ENCODE measurements around the gene ZNF45. TPM values are rescaled to one million over a fixed set of nuclear protein-coding genes. Genes with fewer than 3 reads are reported as not detected.
"Not testable (repeated sequence)": the region's sequence is repeated elsewhere in the genome, so short reads cannot be mapped to it uniquely, and the experiment has no call there.

The ZNF45 gene
- total RNA-seq, 4 donors from 2014 or later: 17.4 to 19.7 (median 18.3) TPM

GRCh38 chr19:43950834-43951645 lies 16.0 kb upstream of the ZNF45 start, which contains the start of gene ZNF221:
Gene ZNF221, plus strand, starts transcription at chr19:43951228. Its CDS starts 11,499 bp downstream, at chr19:43962727.
- Histone ChIP-seq H3K4me1 (no peaks in the 10 kb centered on the region), H3K27me3 (no peaks in the 10 kb centered on the region), H3K9me3 (no peaks in the 10 kb centered on the region), H3K4me3 (replicated peaks in 1 of 3) (peak within 1 kb of the TSS; percentile 52 to 81 (median 76)), H3K36me3 (peaks cover 0 to 4% of the 10 kb centered on the region in 2 donors), H3K27ac (peak within 1 kb of the TSS in 2 of 3 donors; percentile 5 to 36)
- 0 to 1% methylated on average over 37 to 40 of the region's 40 CpGs for WGBS, 2 donors
- TF ChIP-seq, protein P1, sequence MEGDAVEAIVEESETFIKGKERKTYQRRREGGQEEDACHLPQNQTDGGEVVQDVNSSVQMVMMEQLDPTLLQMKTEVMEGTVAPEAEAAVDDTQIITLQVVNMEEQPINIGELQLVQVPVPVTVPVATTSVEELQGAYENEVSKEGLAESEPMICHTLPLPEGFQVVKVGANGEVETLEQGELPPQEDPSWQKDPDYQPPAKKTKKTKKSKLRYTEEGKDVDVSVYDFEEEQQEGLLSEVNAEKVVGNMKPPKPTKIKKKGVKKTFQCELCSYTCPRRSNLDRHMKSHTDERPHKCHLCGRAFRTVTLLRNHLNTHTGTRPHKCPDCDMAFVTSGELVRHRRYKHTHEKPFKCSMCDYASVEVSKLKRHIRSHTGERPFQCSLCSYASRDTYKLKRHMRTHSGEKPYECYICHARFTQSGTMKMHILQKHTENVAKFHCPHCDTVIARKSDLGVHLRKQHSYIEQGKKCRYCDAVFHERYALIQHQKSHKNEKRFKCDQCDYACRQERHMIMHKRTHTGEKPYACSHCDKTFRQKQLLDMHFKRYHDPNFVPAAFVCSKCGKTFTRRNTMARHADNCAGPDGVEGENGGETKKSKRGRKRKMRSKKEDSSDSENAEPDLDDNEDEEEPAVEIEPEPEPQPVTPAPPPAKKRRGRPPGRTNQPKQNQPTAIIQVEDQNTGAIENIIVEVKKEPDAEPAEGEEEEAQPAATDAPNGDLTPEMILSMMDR (IDR thresholded peaks at IDR 0.05): peak in 4 of 6 experiments; percentile 30 to 63 (median 51)
- TF ChIP-seq POLR2A (IDR thresholded peaks at IDR 0.05): peak in 1 of 2 donors; percentile 24
- intact Hi-C loops (cut with DNase I): no loop called here
- DNase-seq: peak; percentile 90 to 91

GRCh38 chr19:43949803-43950202 lies 14.7 kb upstream of the ZNF45 start:
- DNase-seq; H3K27ac ChIP-seq; H3K9me3 ChIP-seq; H3K4me3 ChIP-seq (replicated peaks in 1 of 3); H3K36me3 ChIP-seq; H3K4me1 ChIP-seq; H3K27me3 ChIP-seq; intact Hi-C loops (cut with DNase I): not testable (repeated sequence)
- WGBS, 2 donors: 84 to 88% methylated on average over 2 of the region's 2 CpGs

GRCh38 chr19:43947412-43947811 lies 12.3 kb upstream of the ZNF45 start:
- intact Hi-C loops (cut with DNase I): not testable (repeated sequence)

GRCh38 chr19:43941209-43941608 lies 6.1 kb upstream of the ZNF45 start:
- no peak for TF ChIP-seq POLR2A (IDR thresholded peaks at IDR 0.05)
- TF ChIP-seq, protein P1 (IDR thresholded peaks at IDR 0.05): no peak
- no peak for DNase-seq
- no peak overlapping the region for H3K27ac ChIP-seq
- no peaks in the 10 kb centered on the region for H3K4me1 ChIP-seq
- no peaks in the 10 kb centered on the region for H3K36me3 ChIP-seq
- H3K27me3 ChIP-seq: no peaks in the 10 kb centered on the region
- intact Hi-C loops (cut with DNase I): no loop called here
- WGBS, 2 donors: 65 to 80% methylated on average over 5 of the region's 5 CpGs
- H3K4me3 ChIP-seq (replicated peaks in 1 of 3): no peak overlapping the region
- H3K9me3 ChIP-seq: no peaks in the 10 kb centered on the region

More at GRCh38 chr19:43947412-43947811, 12.3 kb upstream of the ZNF45 start:
- not testable (repeated sequence) for H3K4me3 ChIP-seq (replicated peaks in 1 of 3); H3K36me3 ChIP-seq; H3K27me3 ChIP-seq; DNase-seq; H3K9me3 ChIP-seq; H3K27ac ChIP-seq; H3K4me1 ChIP-seq
- 0% methylated on average over 1 of the region's 1 CpG for WGBS, 2 donors

- intact Hi-C loops (cut with DNase I): no loop called here
- Histone ChIP-seq H3K27ac (no peak overlapping the region), H3K27me3 (no peaks in the 10 kb centered on the region), H3K4me1 (no peaks in the 10 kb centered on the region), H3K4me3 (replicated peaks in 1 of 3) (no peak overlapping the region), H3K9me3 (no peaks in the 10 kb centered on the region), H3K36me3 (no peaks in the 10 kb centered on the region)
- TF ChIP-seq, protein P1 (IDR thresholded peaks at IDR 0.05): no peak
- no peak for TF ChIP-seq POLR2A (IDR thresholded peaks at IDR 0.05)
- 78 to 81% methylated on average over 4 of the region's 4 CpGs for WGBS, 2 donors
- no peak for DNase-seq
These were observed 5.6 kb upstream of the ZNF45 start for GRCh38 chr19:43940719-43941118.

DNA sequence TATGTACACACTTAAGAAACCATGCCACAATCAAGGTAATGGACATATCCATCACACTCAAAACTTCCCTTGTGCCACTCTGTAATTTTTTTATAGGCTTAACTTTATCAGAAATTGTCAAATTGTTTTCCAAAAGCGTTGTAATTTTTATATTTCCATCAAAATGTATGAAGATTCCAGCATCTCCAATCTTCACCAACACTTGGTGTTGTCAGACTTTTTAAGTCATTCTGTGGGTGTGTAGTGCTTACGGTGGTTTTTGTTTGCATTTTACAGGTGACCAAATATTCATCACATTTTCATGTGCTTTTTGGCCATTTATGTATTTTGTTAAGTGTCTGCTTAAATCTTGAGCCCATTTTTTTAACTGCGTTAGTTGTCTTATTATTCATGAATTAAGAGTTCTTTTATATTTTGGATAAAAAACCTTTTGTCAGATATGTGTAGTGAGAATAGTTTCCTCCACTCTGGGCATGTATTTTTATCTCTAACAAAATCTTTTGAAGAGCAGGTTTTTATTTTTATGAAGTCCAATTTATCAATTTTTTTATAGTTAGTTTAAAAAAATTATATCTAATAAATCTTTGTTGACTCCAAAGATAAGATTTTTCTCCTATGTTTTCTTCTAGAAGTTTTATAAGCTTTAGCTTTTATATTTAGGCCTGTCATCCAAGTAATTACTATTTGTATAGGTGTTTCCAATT lies 4.6 kb upstream of the ZNF45 start:
- H3K4me1 ChIP-seq: no peaks in the 10 kb centered on the region
- no peaks in the 10 kb centered on the region for H3K27me3 ChIP-seq
- no peak for DNase-seq
- no peaks in the 10 kb centered on the region for H3K9me3 ChIP-seq
- 54 to 76% methylated on average over 3 of the region's 3 CpGs for WGBS, 2 donors
- H3K36me3 ChIP-seq: no peaks in the 10 kb centered on the region
- H3K4me3 ChIP-seq (replicated peaks in 1 of 3): no peak overlapping the region
- H3K27ac ChIP-seq: no peak overlapping the region
- TF ChIP-seq, protein P1 (IDR thresholded peaks at IDR 0.05): no peak
- no peak for TF ChIP-seq POLR2A (IDR thresholded peaks at IDR 0.05)
- intact Hi-C loops (cut with DNase I): no loop called here
